ENCODE results near the gene TTC4. TPM values are rescaled to one million over a fixed set of nuclear protein-coding genes. Genes with fewer than 3 reads are reported as not detected.

Gene TTC4
- total RNA-seq, 1 experiment from 2014 or later, result 30.8 TPM

- no peak overlapping the region for H3K4me2 ChIP-seq (ENCODE audit: insufficient read depth, insufficient read length, low read length)
- no peaks in the 10 kb centered on the region for H4K20me1 ChIP-seq (ENCODE audit: control insufficient read depth, insufficient read depth, insufficient read length)
- no peak overlapping the region for H3K56ac ChIP-seq (ENCODE audit: insufficient read length, low read depth, low read length)
- H2AFZ ChIP-seq (ENCODE audit: low read length), result no peak overlapping the region
- Mint-ChIP-seq H3K4me1 (0 out of 4 replicates have a peak, but pooled peaks cover 0 to 3% of the 10 kb centered on the region in 2 experiments), H3K4me3 (no peak overlapping the region), H3K36me3 (ENCODE audit: insufficient read depth in 1 of 3, low read depth in 3 of 3) (peaks cover 25 to 60% (median 48%) of the 10 kb centered on the region in 3 experiments; a peak in 6 of 7 replicates), H3K27ac (no peak overlapping the region), H3K9me3 (peaks cover 0 to 3% of the 10 kb centered on the region in 2 experiments; a peak in 2 of 5 replicates), H3K27me3 (ENCODE audit: low read depth) (no peaks in the 10 kb centered on the region)
- H3T11ph ChIP-seq (ENCODE audit: low read length), result no peak overlapping the region
- no peak overlapping the region for H3K18ac ChIP-seq (ENCODE audit: insufficient read length, low read depth, low read length)
- H3K14ac ChIP-seq (ENCODE audit: insufficient read depth, low read length), result no peak overlapping the region
- H2BK120ac ChIP-seq (ENCODE audit: low read depth, low read length, poor library complexity, severe bottlenecking), result no peak overlapping the region
- no peaks in the 10 kb centered on the region for H3K79me2 ChIP-seq (ENCODE audit: insufficient read depth, low read length)
- H2AK5ac ChIP-seq (ENCODE audit: insufficient read length, low read length), result no peak overlapping the region
- no peak overlapping the region for H2BK12ac ChIP-seq (ENCODE audit: insufficient read length, low read depth, low read length)
- no peak for DNase-seq
- no peak overlapping the region for H3K23ac ChIP-seq (ENCODE audit: insufficient read length, low read depth, low read length)
- H3K79me1 ChIP-seq (ENCODE audit: insufficient read depth, low read depth, low read length, poor library complexity, severe bottlenecking), result no peaks in the 10 kb centered on the region
- no peak overlapping the region for H2BK15ac ChIP-seq (ENCODE audit: low read depth, low read length)
- no peaks in the 10 kb centered on the region for H3K23me2 ChIP-seq (ENCODE audit: insufficient read length, low read depth, low read length, poor library complexity, severe bottlenecking)
- H3K4ac ChIP-seq (ENCODE audit: low read depth, low read length), result no peak overlapping the region
- no peaks in the 10 kb centered on the region for H3K27me3 ChIP-seq (ENCODE audit: insufficient read depth, low read length)
- H3K9ac ChIP-seq (ENCODE audit: extremely low read depth, insufficient read length, low read length), result no peak overlapping the region
- no peak overlapping the region for H3K27ac ChIP-seq (ENCODE audit: insufficient read length, low read depth, low read length)
- no peaks in the 10 kb centered on the region for H3K9me3 ChIP-seq (ENCODE audit: control insufficient read depth, low read depth, low read length)
- H2BK5ac ChIP-seq (ENCODE audit: insufficient read length, low read length), result no peak overlapping the region
- no peak overlapping the region for H4K5ac ChIP-seq (ENCODE audit: insufficient read length, low read depth, low read length)
- TF ChIP-seq CTCF (conservative IDR thresholded peaks at IDR 0.05), result no peak
- no peak overlapping the region for H4K8ac ChIP-seq (replicated peaks; ENCODE audit: insufficient read length, low read depth, low read length)
- no CpG with 5 or more reads among the region's 4 CpGs for WGBS (ENCODE audit: extremely low coverage, insufficient read length, low lambda C conversion rate)
- H2BK20ac ChIP-seq (ENCODE audit: low read depth, low read length, poor library complexity, severe bottlenecking), result no peak overlapping the region
- H3K4me1 ChIP-seq (ENCODE audit: insufficient read depth, low read length), result no peaks in the 10 kb centered on the region
- H4K91ac ChIP-seq (ENCODE audit: insufficient read length, low read depth, low read length), result no peak overlapping the region
Measured at GRCh38 chr1:54741531-54741930, 25.9 kb downstream of the TTC4 start.
